HepG2 (cell line): ENCODE measurements around the gene SYT9. TPM values are rescaled to one million over a fixed set of nuclear protein-coding genes. Genes with fewer than 3 reads are reported as not detected.

Experiments
- ATAC-seq: fragments of 200-7000 bp; cut with Tn5 transposase; 3 replicates; pipeline ENCODE4 v1.9.1; 2020; ENCODE audit warnings: mild to moderate bottlenecking, moderate library complexity
- BruUV-seq: library from RNA; stranded (reverse); fragments of 400-500 nt; replicated peaks from 2 replicates; lab custom pipeline; 2021; lab: Mats Ljungman, UMichigan
- CTCF ChIA-PET: fragments of 300-600 bp; formaldehyde crosslinking; extraction: SDS; loops from one replicate; lab custom pipeline; 2021; ENCODE audit warnings: low total read pairs, inconsistent platforms, low intra/inter-chr PET ratio; lab: Yijun Ruan, JAX
- POLR2A ChIA-PET: fragments of 350-600 bp; sonication (Branson Sonifier 250); formaldehyde crosslinking; loops from one replicate; lab custom pipeline; 2020; ENCODE audit warnings: antibody characterized with exemption, inconsistent platforms; lab: Yijun Ruan, JAX
- DNase-seq: peaks from one replicate; pipeline ENCODE4 v3.0.0-alpha.2; 2015; ENCODE audit warnings: low spot score
- FAIRE-seq: peaks from 3 replicates; lab custom pipeline; 2011; peaks lifted over from hg19 to GRCh38; lab: Jason Lieb, UNC
- H2AFZ ChIP-seq: one replicate; pipeline ENCODE4 v1.6.1; 2011; ENCODE audit warnings: low read length, inconsistent platforms
- H3K27ac ChIP-seq: fragments of 300-600 bp; 3 replicates; pipeline ENCODE4 v1.8.0; 2011; ENCODE audit warnings: mixed run types, mild to moderate bottlenecking, mixed read lengths, low read length, inconsistent platforms; ENCODE audit not compliant: insufficient read depth; ENCODE audit errors: extremely low read length
- H3K27me3 ChIP-seq, 2 experiments: fragments of 200-600 bp in 1 of 2; 2 replicates in 1 of 2; 3 replicates in 1 of 2; pipeline versions ENCODE4 v1.6.0 to v1.8.0; 2011; ENCODE audit warnings: low read length in 2 of 2, mild to moderate bottlenecking in 2 of 2, moderate library complexity in 2 of 2, inconsistent platforms in 1 of 2; ENCODE audit not compliant: insufficient read depth in 2 of 2, control insufficient read depth in 1 of 2
- H3K36me3 ChIP-seq, 2 experiments: fragments of 200-600 bp in 1 of 2; replicated peaks in 1 of 2; 2 replicates in 1 of 2; 3 replicates in 1 of 2; pipeline versions ENCODE4 v1.5.1 to v1.8.0; 2011; ENCODE audit warnings: low read length in 2 of 2, inconsistent platforms in 1 of 2; ENCODE audit not compliant: insufficient read depth in 2 of 2, control insufficient read depth in 1 of 2
- H3K4me1 ChIP-seq: 2 replicates; pipeline ENCODE4 v1.5.1; 2012; ENCODE audit warnings: low read length, inconsistent platforms; ENCODE audit not compliant: insufficient read depth
- H3K4me2 ChIP-seq: 2 replicates; pipeline ENCODE4 v1.6.0; 2011; ENCODE audit warnings: low read depth, low read length, inconsistent platforms
- H3K4me3 ChIP-seq, 3 experiments: fragments of 200-600 bp in 1 of 3; sonication (generic), shearing (Covaris generic) in 1 of 3; replicated peaks in 1 of 3; 2 replicates each; pipeline ENCODE4 v1.5.1; 2011 to 2016; ENCODE audit warnings: low read length in 3 of 3, inconsistent platforms in 2 of 3, low read depth in 2 of 3, mild to moderate bottlenecking in 2 of 3, control low read depth in 1 of 3, mixed read lengths in 1 of 3; ENCODE audit not compliant: insufficient read depth in 1 of 3
- H3K79me2 ChIP-seq: one replicate; pipeline ENCODE4 v1.6.1; 2011; ENCODE audit warnings: low read length, inconsistent platforms; ENCODE audit not compliant: insufficient read depth
- H3K9ac ChIP-seq: 2 replicates; pipeline ENCODE4 v1.6.0; 2011; ENCODE audit warnings: mild to moderate bottlenecking, low read depth, low read length, inconsistent platforms; ENCODE audit not compliant: insufficient read depth
- H3K9me3 ChIP-seq: 2 replicates; pipeline ENCODE4 v1.5.1; 2012; ENCODE audit warnings: mild to moderate bottlenecking, low read length
- H4K20me1 ChIP-seq: 2 replicates; pipeline ENCODE4 v1.6.0; 2011; ENCODE audit warnings: inconsistent platforms, mild to moderate bottlenecking, low read length, moderate library complexity; ENCODE audit not compliant: insufficient read depth
- CBX1 ChIP-seq: IDR thresholded peaks from one replicate; pipeline ENCODE4 v1.6.1; 2016; ENCODE audit warnings: antibody characterized with exemption, low read depth
- EZH2 ChIP-seq: conservative IDR thresholded peaks from 2 replicates; pipeline ENCODE4 v1.6.1; 2012; ENCODE audit warnings: mild to moderate bottlenecking, low read depth, low read length, moderate library complexity
- JUND ChIP-seq: sonication (generic); formaldehyde crosslinking; IDR thresholded peaks from 2 replicates; pipeline ENCODE4 v1.8.0; 2022; ENCODE audit warnings: mild to moderate bottlenecking, missing genetic modification reagents
- KDM5A ChIP-seq: fragments of 200-600 bp; sonication (generic); IDR thresholded peaks from 2 replicates; pipeline ENCODE4 v1.7.0; 2018; ENCODE audit warnings: antibody characterized with exemption, mild to moderate bottlenecking, low read length, borderline replicate concordance
- MXI1 ChIP-seq: IDR thresholded peaks from 3 replicates; pipeline ENCODE4 v1.6.1; 2012; ENCODE audit warnings: low read depth, low read length, inconsistent platforms, borderline replicate concordance
- PBX2 ChIP-seq: IDR thresholded peaks from 2 replicates; pipeline ENCODE4 v1.6.1; 2016; ENCODE audit warnings: control low read depth
- SMAD9 ChIP-seq: sonication (generic); formaldehyde crosslinking; IDR thresholded peaks from 2 replicates; pipeline ENCODE4 v1.5.1; 2020; ENCODE audit warnings: mild to moderate bottlenecking, missing genetic modification reagents
- STAT5B ChIP-seq: sonication (generic); formaldehyde crosslinking; IDR thresholded peaks from 2 replicates; pipeline ENCODE4 v1.4.0; 2020; ENCODE audit warnings: missing genetic modification reagents
- TEAD2 ChIP-seq: sonication (generic); formaldehyde crosslinking; IDR thresholded peaks from 2 replicates; pipeline ENCODE4 v1.9.0; 2021; ENCODE audit warnings: missing genetic modification reagents
- TMF1 ChIP-seq: sonication (generic); formaldehyde crosslinking; IDR thresholded peaks from 2 replicates; pipeline ENCODE4 v1.8.1; 2022; ENCODE audit warnings: low read depth, missing genetic modification reagents
- TSC22D2 ChIP-seq: sonication (generic); formaldehyde crosslinking; IDR thresholded peaks from 2 replicates; pipeline ENCODE4 v1.5.1; 2020; ENCODE audit warnings: missing genetic modification reagents, mild to moderate bottlenecking, borderline replicate concordance
- YY1 ChIP-seq: IDR thresholded peaks from 2 replicates; pipeline ENCODE4 v1.6.1; 2011; ENCODE audit warnings: low read length, low read depth, moderate library complexity, mild to moderate bottlenecking; ENCODE audit not compliant: insufficient read depth, insufficient replicate concordance
- ZFP36 ChIP-seq: fragments of 150-350 bp; IDR thresholded peaks from 2 replicates; pipeline ENCODE4 v1.6.1; 2018; ENCODE audit warnings: borderline replicate concordance, low read length, low read depth; ENCODE audit not compliant: partially characterized antibody
- ZFYVE20 ChIP-seq: sonication (generic); formaldehyde crosslinking; IDR thresholded peaks from 2 replicates; pipeline ENCODE4 v1.8.0; 2023; ENCODE audit warnings: low read depth, mild to moderate bottlenecking, moderate library complexity, missing genetic modification reagents, borderline replicate concordance
- ZNF138 ChIP-seq: sonication (generic); formaldehyde crosslinking; IDR thresholded peaks from 2 replicates; pipeline ENCODE4 v1.5.0; 2020; ENCODE audit warnings: mild to moderate bottlenecking, low read depth, missing genetic modification reagents
- ZNF597 ChIP-seq: sonication (generic); formaldehyde crosslinking; IDR thresholded peaks from 2 replicates; pipeline ENCODE4 v1.5.0; 2020; ENCODE audit warnings: missing genetic modification reagents
- ZNF660 ChIP-seq: sonication (generic); formaldehyde crosslinking; IDR thresholded peaks from 2 replicates; pipeline ENCODE4 v1.5.1; 2020; ENCODE audit warnings: mild to moderate bottlenecking, low read depth, missing genetic modification reagents, borderline replicate concordance
- WGBS: methylation state at CpG from one replicate; pipeline ENCODE4 v1.1.6; 2017; ENCODE audit warnings: low lambda C conversion rate; 5-methylcytosine and 5-hydroxymethylcytosine counted together
- in situ Hi-C: cut with HindIII; loops from 2 replicates; pipeline ENCODE4 v1.10.0; 2017; ENCODE audit warnings: low pct_unique_long_range_greater_than_20kb; ENCODE audit not compliant: extremely low pct_ligation_motif_present
- intact Hi-C: fragments of 100-400 bp; cut with micrococcal nuclease; formaldehyde crosslinking; loops from one replicate; pipeline ENCODE4 v1.10.0; 2022; ENCODE audit not compliant: unreplicated experiment
- polyA plus RNA-seq, 8 experiments: library from polyadenylated mRNA; depleted of rRNA in 3 of 8; stranded (reverse) in 7 of 8; unstranded in 1 of 8; fragments of >200 nt; fragmentation: Illumina TruSeq in 4 of 8; extraction: Trizol in 4 of 8; gene quantifications; 2 replicates each; pipeline versions ENCODE4 v1.2.1 to v1.2.3, GENCODE V29; 2011 to 2016; ENCODE audit warnings: low read depth in 4 of 8, missing spikeins in 1 of 8, mixed read lengths in 1 of 8; ENCODE audit not compliant: insufficient read depth in 1 of 8
- total RNA-seq, 5 experiments: library from RNA; depleted of rRNA; stranded (reverse); fragments of >200 nt; fragmentation: Illumina TruSeq; extraction: Trizol; gene quantifications; 2 replicates each; pipeline ENCODE4 v1.2.3, GENCODE V29; 2016; ENCODE audit warnings: low read depth in 1 of 5
- TF ChIP-seq, protein P1 (sequence below): sonication (generic); formaldehyde crosslinking; IDR thresholded peaks from 2 replicates; pipeline ENCODE4 v1.5.1; 2020; ENCODE audit warnings: missing genetic modification reagents, mild to moderate bottlenecking, borderline replicate concordance

The SYT9 gene
- total and polyA plus RNA-seq, 2 of the 13 experiments (the other 11 are each of a cell fraction or from before 2014, with no cell fraction given), result not detected

GRCh38 chr11:7473717-7474116 lies 222.0 kb downstream of the SYT9 start:
- ChIA-PET CTCF (no interaction called here), POLR2A (no interaction called here)
- Histone ChIP-seq H3K4me2 (no peak overlapping the region), H3K79me2 (no peaks in the 10 kb centered on the region), H3K9me3 (no peaks in the 10 kb centered on the region), H3K4me1 (no peaks in the 10 kb centered on the region), H4K20me1 (no peaks in the 10 kb centered on the region), H3K27me3 (peaks cover 0 to 2% of the 10 kb centered on the region in 2 experiments; a peak in 1 of 5 replicates), H3K9ac (no peak overlapping the region), H2AFZ (no peak overlapping the region), H3K36me3 (no peaks in the 10 kb centered on the region), H3K27ac (no peak overlapping the region), H3K4me3 (no peak overlapping the region)
- FAIRE-seq, result no peak
- no TSS peak for BruUV-seq
- TF ChIP-seq SMAD9 (no peak), ZNF138 (CRISPR knock-in tag) (no peak), JUND (CRISPR knock-in tag) (no peak), YY1 (no peak), TEAD2 (CRISPR knock-in tag) (no peak)
- no CpG with 5 or more reads among the region's 1 CpG for WGBS
- in situ Hi-C loops, result no loop called here
- DNase-seq, result no peak
- no peak for ATAC-seq
- intact Hi-C loops, result no loop called here

GRCh38 chr11:7480113-7480512 lies 228.4 kb downstream of the SYT9 start:
- Histone ChIP-seq H4K20me1 (no peaks in the 10 kb centered on the region), H3K9ac (no peak overlapping the region), H3K79me2 (no peaks in the 10 kb centered on the region), H3K4me2 (no peak overlapping the region), H3K9me3 (no peaks in the 10 kb centered on the region), H2AFZ (no peak overlapping the region), H3K4me1 (0 out of 2 replicates have a peak, but pooled peaks cover 1% of the 10 kb centered on the region), H3K27ac (no peak overlapping the region), H3K27me3 (peaks cover 1 to 16% of the 10 kb centered on the region in 2 experiments; a peak in 1 of 5 replicates), H3K4me3 (no peak overlapping the region), H3K36me3 (no peaks in the 10 kb centered on the region)
- no TSS peak for BruUV-seq
- FAIRE-seq (no peak), ATAC-seq (no peak), DNase-seq (no peak)
- intact Hi-C loops, result no loop called here
- ChIA-PET POLR2A (no interaction called here), CTCF (no interaction called here)
- 10% methylated on average over 2 of the region's 2 CpGs for WGBS
- in situ Hi-C loops, result no loop called here
- TF ChIP-seq, protein P1, sequence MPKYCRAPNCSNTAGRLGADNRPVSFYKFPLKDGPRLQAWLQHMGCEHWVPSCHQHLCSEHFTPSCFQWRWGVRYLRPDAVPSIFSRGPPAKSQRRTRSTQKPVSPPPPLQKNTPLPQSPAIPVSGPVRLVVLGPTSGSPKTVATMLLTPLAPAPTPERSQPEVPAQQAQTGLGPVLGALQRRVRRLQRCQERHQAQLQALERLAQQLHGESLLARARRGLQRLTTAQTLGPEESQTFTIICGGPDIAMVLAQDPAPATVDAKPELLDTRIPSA, result no peak
- TF ChIP-seq TSC22D2 (CRISPR knock-in tag) (no peak), ZFYVE20 (CRISPR knock-in tag) (no peak), ZNF660 (CRISPR knock-in tag) (no peak), ZFP36 (no peak), EZH2 (no peak), TMF1 (CRISPR knock-in tag) (no peak), PBX2 (CRISPR knock-in tag) (no peak), CBX1 (no peak), ZNF597 (CRISPR knock-in tag) (no peak), MXI1 (no peak), KDM5A (no peak), STAT5B (CRISPR knock-in tag) (no peak)
